ENCODE results near the gene TMEM267. TPM values are rescaled to one million over a fixed set of nuclear protein-coding genes. Genes with fewer than 3 reads are reported as not detected.
A peak's percentile ranks its signal among the peaks of the same experiment; 100 is the strongest.

Gene TMEM267
- total RNA-seq, 1 donor = 17.4 TPM

- DNase-seq (ENCODE audit: insufficient read length, low spot score, missing footprints) = no peak
- H2AFZ ChIP-seq (ENCODE audit: low read length) = peak overlapping the region; percentile 42
- H3K4me3 ChIP-seq (ENCODE audit: insufficient read depth, low read length) = no peak overlapping the region
- H3K9me3 ChIP-seq (ENCODE audit: low read depth, low read length) = no peaks in the 10 kb centered on the region
- TF ChIP-seq CTCF (IDR thresholded peaks at IDR 0.05; ENCODE audit: extremely low read depth, low read depth, low read length) = no peak
- no peaks in the 10 kb centered on the region for H3K36me3 ChIP-seq (ENCODE audit: insufficient read depth, low read length)
- H3K79me2 ChIP-seq (ENCODE audit: insufficient read depth, low read length) = peaks cover 30% of the 10 kb centered on the region
- no peak overlapping the region for H3K4me2 ChIP-seq (ENCODE audit: insufficient read depth, low read length)
- H3K27me3 ChIP-seq (ENCODE audit: insufficient read depth, low read length) = no peaks in the 10 kb centered on the region
- peak overlapping the region; percentile 99 for H3K27ac ChIP-seq (ENCODE audit: low read depth, low read length)
- H3K4me1 ChIP-seq (ENCODE audit: insufficient read depth, low read length) = peaks cover 12% of the 10 kb centered on the region
- H4K20me1 ChIP-seq (ENCODE audit: insufficient read depth, low read length) = no peaks in the 10 kb centered on the region
These were observed 1.7 kb upstream of the TMEM267 start for GRCh38 chr5:43485406-43485805.

GRCh38 chr5:43484106-43484849 lies 613 bp upstream of the TMEM267 start:
- Histone ChIP-seq H3K27ac (ENCODE audit: low read depth, low read length) (peak overlapping the region; percentile 99), H4K20me1 (ENCODE audit: insufficient read depth, low read length) (no peaks in the 10 kb centered on the region), H3K4me2 (ENCODE audit: insufficient read depth, low read length) (peak overlapping the region; percentile 78), H3K36me3 (ENCODE audit: insufficient read depth, low read length) (no peaks in the 10 kb centered on the region), H3K9me3 (ENCODE audit: low read depth, low read length) (no peaks in the 10 kb centered on the region), H2AFZ (ENCODE audit: low read length) (peak overlapping the region; percentile 97), H3K4me1 (ENCODE audit: insufficient read depth, low read length) (peaks cover 12% of the 10 kb centered on the region), H3K4me3 (ENCODE audit: insufficient read depth, low read length) (peak overlapping the region; percentile 82), H3K27me3 (ENCODE audit: insufficient read depth, low read length) (no peaks in the 10 kb centered on the region), H3K79me2 (ENCODE audit: insufficient read depth, low read length) (peaks cover 40% of the 10 kb centered on the region)
- peak; percentile 87 for DNase-seq (ENCODE audit: insufficient read length, low spot score, missing footprints)
- TF ChIP-seq CTCF (IDR thresholded peaks at IDR 0.05; ENCODE audit: extremely low read depth, low read depth, low read length) = peak; percentile 58

GRCh38 chr5:43482490-43483297 lies 971 bp downstream of the TMEM267 start:
- no peaks in the 10 kb centered on the region for H3K9me3 ChIP-seq (ENCODE audit: low read depth, low read length)
- peaks cover 12% of the 10 kb centered on the region for H3K4me1 ChIP-seq (ENCODE audit: insufficient read depth, low read length)
- no peak for TF ChIP-seq CTCF (IDR thresholded peaks at IDR 0.05; ENCODE audit: extremely low read depth, low read depth, low read length)
- H3K4me2 ChIP-seq (ENCODE audit: insufficient read depth, low read length) = peak overlapping the region; percentile 78
- H4K20me1 ChIP-seq (ENCODE audit: insufficient read depth, low read length) = no peaks in the 10 kb centered on the region
- no peaks in the 10 kb centered on the region for H3K27me3 ChIP-seq (ENCODE audit: insufficient read depth, low read length)
- H2AFZ ChIP-seq (ENCODE audit: low read length) = peak overlapping the region; percentile 97
- H3K36me3 ChIP-seq (ENCODE audit: insufficient read depth, low read length) = no peaks in the 10 kb centered on the region
- H3K79me2 ChIP-seq (ENCODE audit: insufficient read depth, low read length) = peaks cover 40% of the 10 kb centered on the region
- DNase-seq (ENCODE audit: insufficient read length, low spot score, missing footprints) = peak; percentile 86
- peak overlapping the region; percentile 99 for H3K27ac ChIP-seq (ENCODE audit: low read depth, low read length)
- H3K4me3 ChIP-seq (ENCODE audit: insufficient read depth, low read length) = peak overlapping the region; percentile 82
